ENCODE results near the gene ALK.

DNA sequence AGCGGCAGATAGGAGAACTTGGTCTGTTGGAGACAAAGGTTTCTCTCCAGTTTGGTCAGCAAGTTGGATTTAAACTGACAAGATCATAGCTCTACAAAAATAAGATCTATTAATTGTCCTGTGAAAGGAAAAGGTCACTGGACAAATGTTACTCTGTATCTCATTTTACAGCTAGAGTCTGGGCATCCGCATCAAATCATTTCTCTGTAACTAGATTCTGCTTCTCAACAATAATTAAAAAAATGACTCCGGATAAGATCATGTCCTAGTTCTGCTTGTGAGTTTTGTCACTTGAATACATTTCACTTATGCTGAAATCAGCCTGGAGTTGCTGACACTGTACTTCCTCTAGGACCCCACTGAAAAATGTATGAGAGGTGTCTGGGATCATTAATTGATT lies 310.8 kb downstream of the ALK start:
- TF ChIP-seq, protein P1, sequence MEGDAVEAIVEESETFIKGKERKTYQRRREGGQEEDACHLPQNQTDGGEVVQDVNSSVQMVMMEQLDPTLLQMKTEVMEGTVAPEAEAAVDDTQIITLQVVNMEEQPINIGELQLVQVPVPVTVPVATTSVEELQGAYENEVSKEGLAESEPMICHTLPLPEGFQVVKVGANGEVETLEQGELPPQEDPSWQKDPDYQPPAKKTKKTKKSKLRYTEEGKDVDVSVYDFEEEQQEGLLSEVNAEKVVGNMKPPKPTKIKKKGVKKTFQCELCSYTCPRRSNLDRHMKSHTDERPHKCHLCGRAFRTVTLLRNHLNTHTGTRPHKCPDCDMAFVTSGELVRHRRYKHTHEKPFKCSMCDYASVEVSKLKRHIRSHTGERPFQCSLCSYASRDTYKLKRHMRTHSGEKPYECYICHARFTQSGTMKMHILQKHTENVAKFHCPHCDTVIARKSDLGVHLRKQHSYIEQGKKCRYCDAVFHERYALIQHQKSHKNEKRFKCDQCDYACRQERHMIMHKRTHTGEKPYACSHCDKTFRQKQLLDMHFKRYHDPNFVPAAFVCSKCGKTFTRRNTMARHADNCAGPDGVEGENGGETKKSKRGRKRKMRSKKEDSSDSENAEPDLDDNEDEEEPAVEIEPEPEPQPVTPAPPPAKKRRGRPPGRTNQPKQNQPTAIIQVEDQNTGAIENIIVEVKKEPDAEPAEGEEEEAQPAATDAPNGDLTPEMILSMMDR (IDR thresholded peaks at IDR 0.05): no peak
- TF ChIP-seq, protein P2, sequence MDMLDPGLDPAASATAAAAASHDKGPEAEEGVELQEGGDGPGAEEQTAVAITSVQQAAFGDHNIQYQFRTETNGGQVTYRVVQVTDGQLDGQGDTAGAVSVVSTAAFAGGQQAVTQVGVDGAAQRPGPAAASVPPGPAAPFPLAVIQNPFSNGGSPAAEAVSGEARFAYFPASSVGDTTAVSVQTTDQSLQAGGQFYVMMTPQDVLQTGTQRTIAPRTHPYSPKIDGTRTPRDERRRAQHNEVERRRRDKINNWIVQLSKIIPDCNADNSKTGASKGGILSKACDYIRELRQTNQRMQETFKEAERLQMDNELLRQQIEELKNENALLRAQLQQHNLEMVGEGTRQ (IDR thresholded peaks at IDR 0.05; ENCODE audit: borderline replicate concordance, low read depth, low read length): no peak
- TF ChIP-seq GABPA (IDR thresholded peaks at IDR 0.05; ENCODE audit: low read depth) (no peak), RAD21 (IDR thresholded peaks at IDR 0.05; ENCODE audit: low read length) (no peak), MEF2A (IDR thresholded peaks at IDR 0.05; ENCODE audit: borderline replicate concordance, low read depth) (no peak), POLR2AphosphoS5 (IDR thresholded peaks at IDR 0.05; ENCODE audit: low read depth, low read length) (no peak), RCOR1 (IDR thresholded peaks at IDR 0.05; ENCODE audit: low read length) (peak; percentile 64; the same call in 1 of the 2 replicates), TAF1 (IDR thresholded peaks at IDR 0.05; ENCODE audit: borderline replicate concordance, low read depth, low read length) (no peak), RFX5 (IDR thresholded peaks at IDR 0.05; ENCODE audit: low read length) (no peak), EP300 (IDR thresholded peaks at IDR 0.05; ENCODE audit: borderline replicate concordance in 1 of 2, low read depth in 1 of 2, low read length in 1 of 2) (peak in 1 of 2 experiments; percentile 87; a peak in 2 of 4 replicates)
